ENCODE data around the gene NEU1.
"Not testable (repeated sequence)": the region's sequence is repeated elsewhere in the genome, so short reads cannot be mapped to it uniquely, and the experiment has no call there.

NEU1 gene

DNA sequence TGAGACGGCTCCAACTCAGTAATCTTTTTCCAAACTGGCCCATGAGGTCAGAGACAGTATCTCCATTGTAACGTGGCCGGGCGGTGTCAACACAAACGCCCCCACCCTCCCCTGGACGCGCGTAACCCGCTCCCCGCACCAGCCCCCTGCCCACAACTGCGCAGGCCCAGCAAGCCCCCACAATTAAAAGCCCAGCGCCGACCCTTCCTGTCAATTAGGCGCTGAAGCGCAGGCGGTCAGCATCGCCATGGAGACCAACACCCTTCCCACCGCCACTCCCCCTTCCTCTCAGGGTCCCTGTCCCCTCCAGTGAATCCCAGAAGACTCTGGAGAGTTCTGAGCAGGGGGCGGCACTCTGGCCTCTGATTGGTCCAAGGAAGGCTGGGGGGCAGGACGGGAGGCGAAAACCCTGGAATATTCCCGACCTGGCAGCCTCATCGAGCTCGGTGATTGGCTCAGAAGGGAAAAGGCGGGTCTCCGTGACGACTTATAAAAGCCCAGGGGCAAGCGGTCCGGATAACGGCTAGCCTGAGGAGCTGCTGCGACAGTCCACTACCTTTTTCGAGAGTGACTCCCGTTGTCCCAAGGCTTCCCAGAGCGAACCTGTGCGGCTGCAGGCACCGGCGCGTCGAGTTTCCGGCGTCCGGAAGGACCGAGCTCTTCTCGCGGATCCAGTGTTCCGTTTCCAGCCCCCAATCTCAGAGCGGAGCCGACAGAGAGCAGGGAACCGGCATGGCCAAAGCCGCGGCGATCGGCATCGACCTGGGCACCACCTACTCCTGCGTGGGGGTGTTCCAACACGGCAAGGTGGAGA lies 47.4 kb downstream of the NEU1 start, which contains the start of the genes HSPA1A and HSPA1L:
TSS of gene HSPA1A (plus strand) at position 519 of the 814 bp plus-strand sequence. CDS start at position 733, 214 bp downstream.
TSS of gene HSPA1L (minus strand) at position 259 of the 814 bp plus-strand sequence. CDS start 3,311 bp downstream, outside the sequence.
- DNase-seq: peak; percentile 98

DNA sequence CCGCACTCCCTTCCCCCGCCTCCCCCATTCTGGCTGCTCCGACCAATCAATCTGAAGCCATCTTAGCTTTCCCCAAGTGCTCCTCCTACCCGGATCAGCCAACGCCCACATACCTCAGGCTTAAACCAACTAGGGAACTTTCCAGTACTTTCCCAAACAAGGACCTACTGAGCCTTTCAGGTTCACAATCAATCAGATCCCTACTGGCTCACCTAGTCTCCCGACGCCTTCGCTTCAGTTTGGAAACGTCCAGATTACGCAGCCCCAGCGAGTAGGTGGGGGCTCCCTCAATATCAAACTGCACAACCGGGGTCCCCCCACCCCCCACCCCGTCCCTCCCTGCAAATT lies 48.0 kb downstream of the NEU1 start:
- DNase-seq: peak; percentile 97

DNA sequence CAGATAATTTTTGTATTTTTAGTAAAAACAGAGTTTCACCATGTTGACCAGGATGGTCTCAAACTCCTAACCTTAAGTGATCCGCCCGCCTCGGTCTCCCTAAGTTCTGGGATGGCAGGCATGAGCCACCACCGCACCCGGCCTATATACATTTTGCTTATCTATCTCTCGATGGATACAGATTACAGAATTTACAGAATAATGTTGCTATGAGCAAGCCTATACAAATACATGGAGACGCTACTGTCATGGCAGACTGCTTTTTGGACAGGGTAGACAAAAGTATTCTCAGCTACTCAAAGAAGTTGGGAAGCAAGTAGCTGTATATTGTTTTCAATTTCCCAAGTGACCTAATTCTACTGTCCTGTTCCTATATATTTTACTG lies 49.2 kb downstream of the NEU1 start:
- DNase-seq: no peak

DNA sequence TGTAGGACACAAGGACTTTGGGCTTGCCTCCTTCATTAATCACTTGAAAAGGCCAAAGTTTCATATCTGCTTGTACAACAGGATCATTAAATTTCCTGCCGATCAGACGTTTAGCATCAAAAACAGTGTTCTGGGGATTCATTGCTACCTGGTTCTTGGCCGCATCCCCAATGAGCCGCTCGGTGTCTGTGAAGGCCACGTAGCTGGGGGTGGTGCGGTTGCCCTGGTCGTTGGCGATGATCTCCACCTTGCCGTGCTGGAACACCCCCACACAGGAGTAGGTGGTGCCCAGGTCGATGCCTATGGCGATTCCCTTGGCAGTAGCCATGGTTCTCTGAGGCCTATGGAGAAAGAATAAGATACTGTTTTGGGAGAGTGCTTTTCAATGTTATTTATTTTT lies 51.0 kb downstream of the NEU1 start:
- no peak for DNase-seq

DNA sequence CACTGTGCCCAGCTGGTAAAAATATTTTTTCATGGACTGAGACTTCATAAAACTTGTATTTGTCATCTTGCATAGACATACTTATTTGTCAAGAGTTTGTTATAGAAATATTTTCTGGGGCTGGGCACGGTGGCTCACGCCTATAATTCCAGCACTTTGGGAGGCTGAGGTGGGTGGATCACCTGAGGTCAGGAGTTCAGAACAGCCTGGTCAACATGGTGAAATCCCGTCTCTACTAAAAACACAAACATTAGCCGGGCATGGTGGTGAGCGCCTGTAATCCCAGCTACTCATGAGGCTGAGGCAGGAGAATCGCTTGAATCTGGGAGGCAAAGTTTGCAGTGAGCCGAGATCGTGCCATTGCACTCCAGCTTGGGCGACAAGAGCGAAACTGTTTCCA lies 54.0 kb downstream of the NEU1 start:
- not testable (repeated sequence) for DNase-seq
